A673 (cell line): Measurements from ENCODE around the gene ARHGEF6. TPM values are rescaled to one million over a fixed set of nuclear protein-coding genes. Genes with fewer than 3 reads are reported as not detected.

Experiments used
- BruUV-seq: library from RNA; stranded (reverse); fragments of 400-500 nt; replicated peaks from 2 replicates; lab custom pipeline; 2021; lab: Mats Ljungman, UMichigan
- CTCF ChIA-PET: fragments of 300-600 bp; sonication (Branson Sonifier 250); formaldehyde crosslinking; loops from one replicate; lab custom pipeline; 2022; ENCODE audit warnings: antibody characterized with exemption; lab: Charles Lee
- POLR2A ChIA-PET: fragments of 300-600 bp; sonication (Branson Sonifier 250); formaldehyde crosslinking; loops from one replicate; lab custom pipeline; 2022; ENCODE audit warnings: antibody characterized with exemption; ENCODE audit not compliant: low non-redundant PET; lab: Charles Lee
- DNase-seq: peaks from one replicate; pipeline ENCODE4 v3.0.0-alpha.2; 2015; ENCODE audit warnings: low spot score
- H3K27ac ChIP-seq: fragments of 200-600 bp; sonication (generic); 2 replicates; pipeline ENCODE4 v1.5.1; 2016; ENCODE audit warnings: mixed run types, low read depth, mild to moderate bottlenecking, mixed read lengths, antibody characterized with exemption, low read length; ENCODE audit not compliant: poor library complexity, severe bottlenecking
- H3K27me3 ChIP-seq: fragments of 200-600 bp; sonication (generic); replicated peaks from 2 replicates; pipeline ENCODE4 v1.6.1; 2017; ENCODE audit warnings: mixed run types, low read depth, mild to moderate bottlenecking, mixed read lengths, antibody characterized with exemption, low read length; ENCODE audit not compliant: insufficient read depth, poor library complexity
- H3K36me3 ChIP-seq: fragments of 200-600 bp; sonication (generic); 2 replicates; pipeline ENCODE4 v1.6.1; 2016; ENCODE audit warnings: mixed run types, mild to moderate bottlenecking, mixed read lengths, antibody characterized with exemption, low read length; ENCODE audit not compliant: insufficient read depth, poor library complexity, severe bottlenecking
- H3K4me1 ChIP-seq: fragments of 200-600 bp; sonication (generic); 2 replicates; pipeline ENCODE4 v1.6.1; 2017; ENCODE audit warnings: mixed run types, mild to moderate bottlenecking, mixed read lengths, antibody characterized with exemption, low read length; ENCODE audit not compliant: insufficient read depth, poor library complexity, severe bottlenecking
- H3K4me3 ChIP-seq: fragments of 200-600 bp; sonication (generic); 2 replicates; pipeline ENCODE4 v1.5.1; 2016; ENCODE audit warnings: low read depth, mixed run types, mild to moderate bottlenecking, mixed read lengths, low read length; ENCODE audit not compliant: poor library complexity, severe bottlenecking
- H3K9me3 ChIP-seq: fragments of 200-600 bp; sonication (generic); 2 replicates; pipeline ENCODE4 v1.6.1; 2016; ENCODE audit warnings: mixed run types, low read depth, mild to moderate bottlenecking, mixed read lengths, antibody characterized with exemption, low read length; ENCODE audit not compliant: poor library complexity, severe bottlenecking
- EZH2 ChIP-seq: fragments of 200-600 bp; sonication (generic); IDR thresholded peaks from 2 replicates; pipeline ENCODE4 v1.6.1; 2017; ENCODE audit warnings: borderline replicate concordance, low read depth, mild to moderate bottlenecking, mixed read lengths, antibody characterized with exemption, low read length; ENCODE audit not compliant: poor library complexity, severe bottlenecking
- intact Hi-C: fragments of 100-400 bp; cut with micrococcal nuclease; formaldehyde crosslinking; loops from one replicate; pipeline ENCODE4 v1.10.0; 2022; ENCODE audit not compliant: unreplicated experiment
- total RNA-seq: library from RNA; stranded (reverse); gene quantifications from 2 replicates; pipeline ENCODE4 v1.2.3, GENCODE V29; 2021
- TF ChIP-seq, protein P1 (sequence below): fragments of 300-800, 200-600 bp; sonication (generic); conservative IDR thresholded peaks from 2 replicates; pipeline ENCODE4 v1.5.1; 2017; ENCODE audit warnings: low read depth, mild to moderate bottlenecking, antibody characterized with exemption, low read length, moderate library complexity, mixed read lengths

The ARHGEF6 gene
- total RNA-seq, 1 experiment from 2014 or later: 11.4 TPM

DNA sequence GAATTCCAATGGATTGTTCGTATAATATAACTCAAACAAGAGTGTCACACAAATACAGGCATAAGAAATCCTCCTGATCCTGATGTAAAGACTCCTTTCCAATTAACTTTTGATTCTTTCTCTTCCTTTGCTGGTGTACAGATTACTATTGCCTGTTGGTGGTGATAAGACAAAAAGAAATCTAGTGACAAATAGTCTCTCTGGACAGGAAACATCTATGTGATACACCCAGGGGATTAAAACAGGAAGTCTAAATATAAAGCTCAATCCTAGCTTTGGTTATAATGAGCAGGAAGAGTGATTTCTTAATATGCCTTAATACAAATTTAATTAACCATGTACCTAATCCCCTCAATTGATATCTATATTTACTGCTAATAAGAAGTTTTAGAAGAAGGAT lies 45.1 kb downstream of the ARHGEF6 start:
- Histone ChIP-seq H3K36me3 (no peaks in the 10 kb centered on the region), H3K4me1 (peaks cover 14% of the 10 kb centered on the region), H3K27ac (no peak overlapping the region), H3K4me3 (no peak overlapping the region), H3K9me3 (no peaks in the 10 kb centered on the region), H3K27me3 (no peaks in the 10 kb centered on the region)
- DNase-seq: peak; percentile 76
- TF ChIP-seq, protein P1, sequence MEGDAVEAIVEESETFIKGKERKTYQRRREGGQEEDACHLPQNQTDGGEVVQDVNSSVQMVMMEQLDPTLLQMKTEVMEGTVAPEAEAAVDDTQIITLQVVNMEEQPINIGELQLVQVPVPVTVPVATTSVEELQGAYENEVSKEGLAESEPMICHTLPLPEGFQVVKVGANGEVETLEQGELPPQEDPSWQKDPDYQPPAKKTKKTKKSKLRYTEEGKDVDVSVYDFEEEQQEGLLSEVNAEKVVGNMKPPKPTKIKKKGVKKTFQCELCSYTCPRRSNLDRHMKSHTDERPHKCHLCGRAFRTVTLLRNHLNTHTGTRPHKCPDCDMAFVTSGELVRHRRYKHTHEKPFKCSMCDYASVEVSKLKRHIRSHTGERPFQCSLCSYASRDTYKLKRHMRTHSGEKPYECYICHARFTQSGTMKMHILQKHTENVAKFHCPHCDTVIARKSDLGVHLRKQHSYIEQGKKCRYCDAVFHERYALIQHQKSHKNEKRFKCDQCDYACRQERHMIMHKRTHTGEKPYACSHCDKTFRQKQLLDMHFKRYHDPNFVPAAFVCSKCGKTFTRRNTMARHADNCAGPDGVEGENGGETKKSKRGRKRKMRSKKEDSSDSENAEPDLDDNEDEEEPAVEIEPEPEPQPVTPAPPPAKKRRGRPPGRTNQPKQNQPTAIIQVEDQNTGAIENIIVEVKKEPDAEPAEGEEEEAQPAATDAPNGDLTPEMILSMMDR: peak; percentile 9; the same call in 1 of the 2 replicates
- TF ChIP-seq EZH2: no peak
- intact Hi-C loops: no loop called here
- ChIA-PET POLR2A (no interaction called here), CTCF (interaction anchor here (0.6 kb wide), 1 partner anchor 32 kb away, joined by 3 read pairs; no protein-coding TSS in a partner anchor)
- BruUV-seq: no TSS peak

DNA sequence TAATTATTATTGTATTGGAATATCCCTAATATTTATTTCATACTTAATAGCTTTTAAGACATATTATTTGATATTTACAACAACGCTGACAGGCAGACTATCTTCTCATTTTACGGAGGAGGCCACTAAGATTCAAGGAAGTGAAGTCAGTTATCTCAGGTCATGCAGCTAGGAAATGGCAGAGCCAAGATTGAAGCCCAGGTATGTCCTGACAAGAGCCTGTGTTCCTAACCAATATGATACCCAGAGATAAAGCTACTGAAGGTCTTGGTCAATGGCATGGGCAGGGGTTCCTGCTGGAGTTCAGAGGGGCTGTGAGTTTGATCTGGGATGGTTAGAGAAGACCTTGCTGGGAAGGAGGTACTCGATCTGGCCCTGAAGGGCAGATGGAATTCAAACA lies 47.1 kb downstream of the ARHGEF6 start:
- POLR2A ChIA-PET: no interaction called here
- H3K4me3 ChIP-seq: no peak overlapping the region
- H3K36me3 ChIP-seq: no peaks in the 10 kb centered on the region
- BruUV-seq: no TSS peak
- no peaks in the 10 kb centered on the region for H3K9me3 ChIP-seq
- H3K27me3 ChIP-seq: no peaks in the 10 kb centered on the region
- intact Hi-C loops: no loop called here
- no peak for TF ChIP-seq EZH2
- TF ChIP-seq, protein P1: no peak
- peaks cover 14% of the 10 kb centered on the region for H3K4me1 ChIP-seq
- H3K27ac ChIP-seq: no peak overlapping the region
- CTCF ChIA-PET: no interaction called here
- no peak for DNase-seq

DNA sequence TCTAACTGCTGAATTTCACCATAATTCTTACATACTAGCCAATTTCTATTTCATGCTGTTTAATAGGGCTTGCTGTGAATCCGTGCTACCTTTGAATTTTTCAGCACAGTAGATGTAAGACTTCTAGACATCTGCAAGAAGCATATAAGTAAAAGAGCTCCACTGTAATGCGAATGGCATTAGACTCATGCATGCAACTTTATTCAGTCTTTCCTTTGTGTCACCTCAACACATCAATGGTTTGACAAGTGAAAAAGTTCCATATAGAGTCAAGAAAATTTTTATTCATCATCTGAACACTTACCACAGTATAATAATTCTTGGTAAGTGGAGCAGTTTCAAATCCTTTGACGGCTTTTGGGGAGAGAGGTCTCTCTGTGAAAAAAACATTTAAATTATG lies 48.9 kb downstream of the ARHGEF6 start:
- ChIA-PET POLR2A (no interaction called here), CTCF (no interaction called here)
- intact Hi-C loops: no loop called here
- Histone ChIP-seq H3K36me3 (no peaks in the 10 kb centered on the region), H3K9me3 (no peaks in the 10 kb centered on the region), H3K4me3 (no peak overlapping the region), H3K27me3 (no peaks in the 10 kb centered on the region), H3K4me1 (peaks cover 14% of the 10 kb centered on the region), H3K27ac (no peak overlapping the region)
- BruUV-seq: no TSS peak
- TF ChIP-seq, protein P1: no peak
- TF ChIP-seq EZH2: no peak
- DNase-seq: no peak
